Naive B cell (primary cell): Measurements from ENCODE around the gene LY6G6D. TPM values are rescaled to one million over a fixed set of nuclear protein-coding genes. Genes with fewer than 3 reads are reported as not detected.

Experiments used
- ATAC-seq, 2 donors: fragments of 150-1000 bp; cut with Tn5 transposase; 2 replicates each; pipeline ENCODE4 v1.10.0; 2021; ENCODE audit warnings: low read depth in 2 of 2, mild to moderate bottlenecking in 2 of 2, moderate library complexity in 2 of 2
- DNase-seq: peaks from one replicate; pipeline ENCODE4 v3.0.0; 2022
- H3K27ac Mint-ChIP-seq, 6 donors: one replicate each; pipeline ENCODE4 v1.8.0; 2020 to 2022; ENCODE audit warnings: mild to moderate bottlenecking in 6 of 6, mixed read lengths in 6 of 6, moderate library complexity in 5 of 6, inconsistent platforms in 2 of 6
- H3K27me3 Mint-ChIP-seq, 3 donors: one replicate each; pipeline ENCODE4 v1.8.0; 2021 to 2022; ENCODE audit warnings: mixed read lengths in 3 of 3, mild to moderate bottlenecking in 1 of 3
- H3K36me3 Mint-ChIP-seq, 2 donors: one replicate each; pipeline ENCODE4 v1.8.0; 2020 to 2022; ENCODE audit warnings: mixed read lengths in 2 of 2, inconsistent platforms in 1 of 2, mild to moderate bottlenecking in 1 of 2
- H3K4me1 Mint-ChIP-seq, 3 donors: one replicate each; pipeline ENCODE4 v1.8.0; 2020 to 2022; ENCODE audit warnings: mixed read lengths in 3 of 3, inconsistent platforms in 1 of 3, mild to moderate bottlenecking in 1 of 3, moderate library complexity in 1 of 3
- H3K4me3 Mint-ChIP-seq, 8 donors: one replicate each; pipeline ENCODE4 v1.8.0; 2020 to 2022; ENCODE audit warnings: mild to moderate bottlenecking in 8 of 8, mixed read lengths in 8 of 8, moderate library complexity in 8 of 8, inconsistent platforms in 2 of 8
- H3K9me3 Mint-ChIP-seq, 7 donors: one replicate each; pipeline ENCODE4 v1.8.0; 2020 to 2022; ENCODE audit warnings: mixed read lengths in 7 of 7, mild to moderate bottlenecking in 5 of 7, inconsistent platforms in 2 of 7, moderate library complexity in 1 of 7
- polyA plus RNA-seq, 6 donors: library from polyadenylated mRNA; unstranded; fragments of 300-500 nt; fragmentation: Illumina TruSeq; gene quantifications; one replicate each; pipeline ENCODE4 v1.2.3, GENCODE V29; 2021; ENCODE audit warnings: low read depth in 6 of 6

Gene LY6G6D
- polyA plus RNA-seq, 6 donors from 2014 or later, result not detected

DNA sequence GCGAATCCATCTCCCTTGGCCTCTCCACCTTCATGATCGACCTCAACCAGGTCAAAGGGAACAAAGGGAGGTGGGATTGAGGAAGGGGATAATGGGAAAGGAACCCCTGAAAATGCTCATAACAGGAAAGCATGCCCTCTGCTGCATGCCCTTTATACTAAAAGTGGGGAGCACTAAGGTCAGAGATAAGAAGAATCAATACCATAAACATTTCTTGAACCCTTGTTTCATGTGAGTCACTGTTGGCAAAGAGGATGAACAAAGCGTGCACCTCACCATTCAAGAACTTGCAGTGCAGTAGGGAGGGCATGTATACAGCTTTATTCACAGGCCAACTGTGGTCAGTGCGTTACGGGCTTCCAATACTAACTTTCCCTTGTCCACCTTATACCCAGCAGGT is 45.6 kb downstream of the LY6G6D start:
- peak overlapping the region in 2 of 6 donors; percentile 31 to 72 for H3K27ac Mint-ChIP-seq
- H3K4me3 Mint-ChIP-seq, result no peak overlapping the region
- peaks cover 0 to 10% (median 0%) of the 10 kb centered on the region in 3 donors for H3K4me1 Mint-ChIP-seq
- no peaks in the 10 kb centered on the region for H3K27me3 Mint-ChIP-seq
- DNase-seq, result no peak
- ATAC-seq, result no peak
- H3K36me3 Mint-ChIP-seq, result peaks cover 0 to 23% of the 10 kb centered on the region in 2 donors
- no peaks in the 10 kb centered on the region for H3K9me3 Mint-ChIP-seq

DNA sequence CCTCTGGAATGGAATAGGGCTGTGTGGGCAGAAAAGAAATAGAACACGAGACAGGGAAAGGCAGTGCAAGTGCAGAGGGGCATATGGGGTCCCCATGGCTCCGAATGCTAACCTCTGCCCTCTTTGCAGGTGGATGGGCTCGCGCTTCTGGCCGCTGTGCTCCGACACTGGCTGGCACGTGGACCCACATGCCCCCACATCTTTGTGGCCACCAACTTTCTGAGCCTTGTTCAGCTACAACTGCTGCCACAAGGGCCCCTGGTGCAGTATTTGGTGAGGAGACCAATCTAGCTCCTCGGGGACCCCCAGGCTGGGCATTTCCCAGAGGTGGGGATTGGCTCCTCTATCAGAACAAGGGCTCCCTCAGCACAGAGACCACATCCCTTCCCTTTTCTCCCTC is 46.2 kb downstream of the LY6G6D start:
- DNase-seq, result no peak
- no peaks in the 10 kb centered on the region for H3K9me3 Mint-ChIP-seq
- H3K4me1 Mint-ChIP-seq, result peaks cover 0 to 10% (median 0%) of the 10 kb centered on the region in 3 donors
- peak overlapping the region in 1 of 6 donors; percentile 72 for H3K27ac Mint-ChIP-seq
- ATAC-seq, result no peak
- peaks cover 0 to 23% of the 10 kb centered on the region in 2 donors for H3K36me3 Mint-ChIP-seq
- no peaks in the 10 kb centered on the region for H3K27me3 Mint-ChIP-seq
- H3K4me3 Mint-ChIP-seq, result no peak overlapping the region

DNA sequence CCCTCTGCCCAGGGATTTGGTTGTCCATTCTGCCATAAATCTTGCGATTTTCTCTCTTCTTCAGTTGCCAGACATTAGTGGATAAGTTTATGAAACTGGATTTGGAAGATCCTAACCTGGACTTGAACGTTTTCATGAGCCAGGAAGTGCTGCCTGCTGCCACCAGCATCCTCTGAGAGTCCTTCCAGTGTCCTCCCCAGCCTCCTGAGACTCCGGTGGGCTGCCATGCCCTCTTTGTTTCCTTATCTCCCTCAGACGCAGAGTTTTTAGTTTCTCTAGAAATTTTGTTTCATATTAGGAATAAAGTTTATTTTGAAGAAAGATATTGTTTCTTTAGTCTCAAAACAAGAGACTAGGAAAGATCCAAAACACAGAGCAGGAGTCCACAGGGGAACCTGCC is 47.2 kb downstream of the LY6G6D start, which contains the start of gene SAPCD1:
SAPCD1 (plus strand) TSS at position 301 of the 400 bp plus-strand sequence. CDS start 399 bp downstream, outside the sequence.
- H3K9me3 Mint-ChIP-seq, result no peaks in the 10 kb centered on the region
- H3K4me1 Mint-ChIP-seq, result peaks cover 0 to 10% (median 0%) of the 10 kb centered on the region in 3 donors
- no peaks in the 10 kb centered on the region for H3K27me3 Mint-ChIP-seq
- H3K36me3 Mint-ChIP-seq, result peaks cover 0 to 23% of the 10 kb centered on the region in 2 donors
- DNase-seq, result no peak
- H3K4me3 Mint-ChIP-seq, result peak within 1 kb of the TSS in 1 of 8 donors; percentile 76
- no peak for ATAC-seq
- H3K27ac Mint-ChIP-seq, result peak within 1 kb of the TSS in 1 of 6 donors; percentile 42

DNA sequence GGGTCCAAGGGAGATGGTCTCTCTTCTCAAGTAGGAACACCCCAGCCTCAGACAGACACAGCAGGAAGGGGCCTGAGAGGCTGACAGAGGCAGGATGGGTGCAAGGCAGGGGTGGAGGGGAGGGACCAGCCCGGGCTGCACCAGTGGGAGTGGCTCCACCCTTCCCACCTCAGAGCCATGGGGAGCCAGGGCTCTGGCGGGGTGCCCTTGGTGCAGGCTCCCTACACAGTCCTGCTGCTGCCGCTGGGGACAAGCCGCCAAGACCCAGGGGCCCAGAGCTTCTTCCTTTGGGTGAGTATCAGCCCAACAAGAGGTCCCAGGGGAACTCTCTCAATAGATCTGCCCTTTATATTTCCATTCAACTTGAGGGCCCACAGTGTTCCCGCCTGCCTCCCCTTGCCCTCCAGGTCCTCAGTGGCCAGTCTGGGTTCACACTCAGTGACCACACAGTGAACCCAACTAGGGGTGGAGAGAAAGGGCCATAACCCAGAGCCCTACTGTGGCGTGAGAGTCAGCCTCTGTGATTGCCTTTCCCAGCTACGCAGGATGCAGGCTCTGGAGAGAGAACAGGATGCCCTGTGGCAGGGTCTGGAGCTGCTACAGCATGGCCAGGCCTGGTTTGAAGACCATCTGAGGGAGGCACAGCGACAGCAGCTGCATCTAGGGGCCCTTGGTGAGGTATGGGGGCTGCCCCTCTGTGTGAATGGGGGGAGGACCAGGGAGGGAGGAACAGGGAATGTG is 47.9 kb downstream of the LY6G6D start:
- Mint-ChIP-seq H3K27me3 (no peaks in the 10 kb centered on the region), H3K4me1 (peaks cover 0 to 9% (median 0%) of the 10 kb centered on the region in 3 donors), H3K4me3 (peak overlapping the region in 1 of 8 donors; percentile 76), H3K36me3 (peaks cover 0 to 20% of the 10 kb centered on the region in 2 donors), H3K27ac (peak overlapping the region in 1 of 6 donors; percentile 42), H3K9me3 (no peaks in the 10 kb centered on the region)
- DNase-seq, result no peak
- no peak for ATAC-seq

DNA sequence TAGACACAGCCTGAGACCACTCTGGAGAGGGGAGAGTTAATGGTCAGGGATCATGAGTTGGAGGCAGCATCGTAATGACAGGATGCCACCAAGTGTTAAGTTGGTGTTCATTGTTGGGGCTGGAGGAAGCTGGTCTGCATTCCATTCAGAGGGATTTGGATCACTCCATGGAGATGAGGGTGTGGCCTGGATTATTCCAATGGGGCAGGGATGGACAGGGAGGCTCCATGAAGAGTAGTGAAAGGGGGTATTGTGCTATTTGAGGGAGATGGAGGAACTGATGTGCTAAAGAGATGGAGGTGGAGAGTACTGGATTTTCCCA is 48.4 kb downstream of the LY6G6D start:
- ATAC-seq (no peak), DNase-seq (no peak)
- Mint-ChIP-seq H3K9me3 (no peaks in the 10 kb centered on the region), H3K4me1 (peaks cover 0 to 6% (median 0%) of the 10 kb centered on the region in 3 donors), H3K4me3 (peak overlapping the region in 1 of 8 donors; percentile 76), H3K27me3 (no peaks in the 10 kb centered on the region), H3K36me3 (peaks cover 0 to 16% of the 10 kb centered on the region in 2 donors), H3K27ac (peak overlapping the region in 1 of 6 donors; percentile 0)

DNA sequence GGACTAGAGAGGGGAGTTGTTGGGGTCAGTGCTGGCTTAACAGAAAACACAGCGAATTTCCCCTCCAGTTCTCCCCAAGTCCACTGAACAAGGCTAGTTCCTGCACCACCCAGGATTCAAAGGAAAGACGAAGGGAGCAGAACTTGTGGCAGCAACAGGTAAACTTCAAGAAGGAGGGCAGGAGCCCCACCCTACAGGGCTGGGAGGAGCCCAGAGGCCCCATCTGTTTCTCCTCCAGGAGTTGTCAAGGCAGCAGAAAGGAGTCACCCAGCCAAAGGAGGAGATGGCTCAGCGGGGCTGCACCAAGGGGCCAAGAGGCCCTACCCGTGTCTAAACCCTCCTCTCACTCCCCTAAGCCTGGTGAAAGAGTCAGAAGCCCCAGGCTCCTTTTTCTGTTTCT is 49.0 kb downstream of the LY6G6D start:
- H3K9me3 Mint-ChIP-seq, result no peaks in the 10 kb centered on the region
- peaks cover 0 to 16% of the 10 kb centered on the region in 2 donors for H3K36me3 Mint-ChIP-seq
- peaks cover 0 to 6% (median under 1%) of the 10 kb centered on the region in 3 donors for H3K4me1 Mint-ChIP-seq
- ATAC-seq, result no peak
- DNase-seq, result no peak
- no peak overlapping the region for H3K4me3 Mint-ChIP-seq
- no peaks in the 10 kb centered on the region for H3K27me3 Mint-ChIP-seq
- H3K27ac Mint-ChIP-seq, result peak overlapping the region in 2 of 6 donors; percentile 35 to 37

DNA sequence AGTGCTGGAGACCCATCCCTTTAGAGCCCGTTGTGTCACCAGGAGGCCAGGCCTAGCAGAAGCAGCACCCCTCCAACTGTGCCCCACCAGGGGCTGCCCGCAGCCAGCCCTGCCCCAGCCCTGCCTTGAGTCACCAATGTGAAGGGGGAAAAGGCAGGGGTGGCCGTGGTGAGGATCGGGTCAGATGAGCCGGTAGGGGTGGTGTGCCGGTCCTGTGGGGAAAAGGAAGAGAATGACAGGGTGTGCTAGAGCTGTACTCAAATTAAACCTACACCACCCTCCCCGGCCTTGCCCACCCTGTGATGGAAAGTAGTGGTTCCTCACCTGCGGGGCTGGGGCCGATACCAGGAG is 50.4 kb downstream of the LY6G6D start:
- DNase-seq (no peak), ATAC-seq (no peak)
- Mint-ChIP-seq H3K36me3 (peaks cover 0 to 8% of the 10 kb centered on the region in 2 donors), H3K27ac (no peak overlapping the region), H3K4me3 (no peak overlapping the region), H3K27me3 (no peaks in the 10 kb centered on the region), H3K9me3 (no peaks in the 10 kb centered on the region), H3K4me1 (peaks cover 8 to 13% (median 8%) of the 10 kb centered on the region in 3 donors)

DNA sequence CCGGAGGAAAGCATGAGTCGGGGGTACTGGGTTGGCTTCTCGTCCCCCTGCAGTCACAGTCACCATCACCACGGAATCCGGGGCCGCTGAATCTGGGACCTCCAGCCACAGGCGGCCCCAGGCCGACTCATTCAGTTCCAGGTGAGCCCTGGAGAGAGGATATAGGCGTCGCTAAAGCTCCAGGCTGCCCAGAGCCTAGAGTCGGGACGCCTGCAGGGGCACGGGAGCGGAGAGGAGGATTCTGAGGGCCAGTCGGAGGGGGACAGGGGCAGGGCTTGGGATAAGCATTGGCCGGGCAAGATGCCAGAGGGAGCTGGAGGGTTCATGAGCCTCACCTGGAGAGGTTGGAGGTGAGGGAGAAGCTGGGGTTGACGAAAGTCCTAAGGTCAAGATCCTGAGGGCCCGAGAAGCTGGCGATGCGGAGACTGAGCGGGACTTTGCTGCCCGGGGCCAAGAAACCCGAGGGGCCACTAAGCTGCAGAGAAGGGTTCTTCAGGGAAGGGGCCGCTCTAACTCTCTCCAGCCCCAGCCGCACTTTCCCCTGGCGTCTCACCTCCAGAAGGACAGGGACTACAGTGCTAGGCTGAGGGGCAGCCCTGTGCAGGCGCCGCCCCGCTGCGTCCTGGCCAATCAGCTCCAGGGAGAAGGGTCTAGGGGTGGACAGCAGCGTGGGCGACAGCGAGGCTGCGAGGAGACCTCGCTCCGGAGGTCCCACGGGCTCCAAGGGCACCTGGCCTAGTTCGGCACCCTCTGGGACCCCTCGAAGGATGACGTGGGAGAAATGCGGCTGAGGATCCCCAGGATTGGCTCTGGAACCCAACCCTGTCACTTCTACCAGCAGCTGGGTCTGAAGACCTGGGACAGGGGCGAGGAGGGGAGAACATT is 51.0 kb downstream of the LY6G6D start:
- Mint-ChIP-seq H3K4me3 (no peak overlapping the region), H3K4me1 (peaks cover 8% of the 10 kb centered on the region in 3 donors), H3K36me3 (peaks cover 0 to 2% of the 10 kb centered on the region in 2 donors), H3K27me3 (no peaks in the 10 kb centered on the region), H3K9me3 (no peaks in the 10 kb centered on the region), H3K27ac (no peak overlapping the region)
- ATAC-seq, result no peak
- no peak for DNase-seq

DNA sequence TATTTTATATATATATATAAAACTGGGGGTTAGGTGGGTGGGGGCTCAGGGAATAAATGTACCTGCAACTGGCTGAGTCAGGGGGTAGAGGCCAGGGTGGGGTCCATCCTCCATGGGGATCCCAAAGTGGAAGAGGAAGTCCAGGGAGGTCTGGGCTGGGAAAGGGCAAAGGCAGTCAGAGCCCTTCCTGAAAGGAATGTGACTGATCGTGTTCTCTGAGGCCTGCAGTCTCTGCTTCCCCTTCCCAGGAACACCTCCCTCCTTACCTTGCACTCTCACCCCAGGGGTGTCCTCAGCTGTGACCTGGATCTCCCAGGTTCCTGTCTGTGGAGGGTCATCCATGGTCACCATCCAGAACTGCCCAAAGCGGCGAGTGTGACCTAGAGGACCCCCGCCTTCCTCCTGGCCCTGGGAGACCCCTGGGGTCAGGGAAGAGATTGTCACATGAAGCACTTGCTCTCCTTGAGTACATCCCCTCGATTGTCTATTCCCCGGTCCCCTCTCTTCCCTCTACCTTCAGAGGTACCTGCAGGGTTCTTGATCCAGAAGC is 52.0 kb downstream of the LY6G6D start:
- H3K9me3 Mint-ChIP-seq, result no peaks in the 10 kb centered on the region
- H3K27me3 Mint-ChIP-seq, result no peaks in the 10 kb centered on the region
- no peak for ATAC-seq
- peak overlapping the region in 1 of 6 donors; percentile 14 for H3K27ac Mint-ChIP-seq
- no peak overlapping the region for H3K4me3 Mint-ChIP-seq
- no peak for DNase-seq
- no peaks in the 10 kb centered on the region for H3K36me3 Mint-ChIP-seq
- H3K4me1 Mint-ChIP-seq, result peaks cover 6 to 8% (median 8%) of the 10 kb centered on the region in 3 donors

Other genes with a start within 250 kb of the LY6G6D start
- gene MICB, start 217.2 kb upstream of the LY6G6D start, polyA plus RNA-seq, result 10 to 100 TPM in 3 of 6 donors, 1 to 10 TPM in 3; 4.4 to 14.3 (median 9.7) TPM
- gene MCCD1, start 186.4 kb upstream of the LY6G6D start, polyA plus RNA-seq, result not detected
- gene DDX39B, start 173.3 kb upstream of the LY6G6D start, polyA plus RNA-seq, result 100 to 1,000 TPM in 1 of 6 donors, 10 to 100 TPM in 5; 41.6 to 117 (median 74.5) TPM
- under 1 TPM in 2 of 6 donors, not detected in 4; 0.67 to 0.69 TPM for gene ATP6V1G2, start 168.7 kb upstream of the LY6G6D start, polyA plus RNA-seq
- gene NFKBIL1, start 167.7 kb upstream of the LY6G6D start, polyA plus RNA-seq, result 10 to 100 TPM in 2 of 6 donors, 1 to 10 TPM in 3, under 1 TPM in 1; 0.24 to 11.4 (median 8.9) TPM
- gene LTA, start 143.1 kb upstream of the LY6G6D start, polyA plus RNA-seq, result 10 to 100 TPM in 5 of 6 donors, 1 to 10 TPM in 1; 6.6 to 26.0 (median 19.4) TPM
- gene TNF, start 139.8 kb upstream of the LY6G6D start, polyA plus RNA-seq, result 1 to 10 TPM; 1.1 to 5.2 (median 2.6) TPM
- 1,000 to 10,000 TPM; 1,940 to 3,141 (median 2,206) TPM for gene LTB, start 132.9 kb upstream of the LY6G6D start, polyA plus RNA-seq
- 10 to 100 TPM; 28.2 to 78.2 (median 35.2) TPM for gene LST1, start 129.1 kb upstream of the LY6G6D start, polyA plus RNA-seq
- gene NCR3, start 122.3 kb upstream of the LY6G6D start, polyA plus RNA-seq, result 100 to 1,000 TPM in 5 of 6 donors, 10 to 100 TPM in 1; 84.4 to 158 (median 108) TPM
- gene AIF1, start 100.1 kb upstream of the LY6G6D start, polyA plus RNA-seq, result 10 to 100 TPM in 1 of 6 donors, 1 to 10 TPM in 4, under 1 TPM in 1; 0.50 to 14.4 (median 3.5) TPM
- 10 to 100 TPM in 1 of 6 donors, 1 to 10 TPM in 4, under 1 TPM in 1; 0.70 to 11.3 (median 6.3) TPM for gene PRRC2A, start 94.6 kb upstream of the LY6G6D start, polyA plus RNA-seq
- gene BAG6, start 62.7 kb upstream of the LY6G6D start, polyA plus RNA-seq, result 10 to 100 TPM; 20.1 to 27.0 (median 24.2) TPM
- gene APOM, start 59.5 kb upstream of the LY6G6D start, polyA plus RNA-seq, result 10 to 100 TPM in 4 of 6 donors, 1 to 10 TPM in 2; 7.6 to 19.6 (median 13.7) TPM
- gene C6orf47, start 54.6 kb upstream of the LY6G6D start, polyA plus RNA-seq, result 10 to 100 TPM; 16.8 to 39.9 (median 28.4) TPM
- gene GPANK1, start 50.4 kb upstream of the LY6G6D start, polyA plus RNA-seq, result 10 to 100 TPM; 18.5 to 27.8 (median 23.5) TPM
- 100 to 1,000 TPM; 279 to 299 (median 286) TPM for gene CSNK2B, start 49.3 kb upstream of the LY6G6D start, polyA plus RNA-seq
- under 1 TPM in 3 of 6 donors, not detected in 3; 0.23 to 0.87 (median 0.50) TPM for gene LY6G5B, start 45.4 kb upstream of the LY6G6D start, polyA plus RNA-seq
- gene LY6G5C, start 34.3 kb upstream of the LY6G6D start, polyA plus RNA-seq, result 1 to 10 TPM in 1 of 6 donors, under 1 TPM in 3, not detected in 2; 0.48 to 1.6 (median 0.92) TPM
- 10 to 100 TPM; 27.3 to 45.3 (median 33.4) TPM for gene ABHD16A, start 12.0 kb upstream of the LY6G6D start, polyA plus RNA-seq
- gene LY6G6F, start 8.5 kb upstream of the LY6G6D start, polyA plus RNA-seq, result 1 to 10 TPM in 1 of 6 donors, under 1 TPM in 2, not detected in 3; 0.60 to 1.8 (median 0.75) TPM
- not detected for gene LY6G6C, start 6.4 kb downstream of the LY6G6D start, polyA plus RNA-seq
- 1 to 10 TPM in 5 of 6 donors, not detected in 1; 3.0 to 5.1 (median 3.7) TPM for gene MPIG6B, start 8.0 kb downstream of the LY6G6D start, polyA plus RNA-seq
- gene DDAH2, start 14.0 kb downstream of the LY6G6D start, polyA plus RNA-seq, result 10 to 100 TPM; 57.1 to 87.6 (median 82.1) TPM
- gene CLIC1, start 21.2 kb downstream of the LY6G6D start, polyA plus RNA-seq, result 100 to 1,000 TPM; 536 to 743 (median 628) TPM
- 1 to 10 TPM in 5 of 6 donors, not detected in 1; 1.9 to 9.3 (median 2.6) TPM for gene MSH5, start 24.7 kb downstream of the LY6G6D start, polyA plus RNA-seq
- under 1 TPM in 1 of 6 donors, not detected in 5; 0.96 TPM for gene SAPCD1, start 47.3 kb downstream of the LY6G6D start, polyA plus RNA-seq
- gene VWA7, start 62.0 kb downstream of the LY6G6D start, polyA plus RNA-seq, result under 1 TPM in 2 of 6 donors, not detected in 4; 0.13 to 0.29 TPM
- 10 to 100 TPM; 42.2 to 70.6 (median 50.3) TPM for gene VARS1, start 80.4 kb downstream of the LY6G6D start, polyA plus RNA-seq
- gene LSM2, start 91.6 kb downstream of the LY6G6D start, polyA plus RNA-seq, result 100 to 1,000 TPM in 1 of 6 donors, 10 to 100 TPM in 5; 75.4 to 107 (median 92.4) TPM
- 1 to 10 TPM in 1 of 6 donors, under 1 TPM in 4, not detected in 1; 0.45 to 1.4 (median 0.71) TPM for gene HSPA1L, start 99.9 kb downstream of the LY6G6D start, polyA plus RNA-seq
- gene HSPA1A, start 100.2 kb downstream of the LY6G6D start, polyA plus RNA-seq, result 10 to 100 TPM in 2 of 6 donors, 1 to 10 TPM in 3, under 1 TPM in 1; 0.23 to 12.1 (median 7.9) TPM
- 1 to 10 TPM; 1.1 to 2.8 (median 1.8) TPM for gene HSPA1B, start 112.4 kb downstream of the LY6G6D start, polyA plus RNA-seq
- 10 to 100 TPM; 10.9 to 19.5 (median 18.2) TPM for gene NEU1, start 147.5 kb downstream of the LY6G6D start, polyA plus RNA-seq
- gene SLC44A4, start 163.6 kb downstream of the LY6G6D start, polyA plus RNA-seq, result not detected
- gene EHMT2, start 182.3 kb downstream of the LY6G6D start, polyA plus RNA-seq, result 10 to 100 TPM; 29.9 to 50.7 (median 35.9) TPM
- under 1 TPM in 1 of 6 donors, not detected in 5; 0.20 TPM for gene ZBTB12, start 186.7 kb downstream of the LY6G6D start, polyA plus RNA-seq
- gene C2, start 212.4 kb downstream of the LY6G6D start, polyA plus RNA-seq, result under 1 TPM in 1 of 6 donors, not detected in 5; 0.31 TPM
- 1 to 10 TPM in 3 of 6 donors, under 1 TPM in 1, not detected in 2; 0.68 to 1.6 (median 1.1) TPM for gene CFB, start 230.7 kb downstream of the LY6G6D start, polyA plus RNA-seq
- 100 to 1,000 TPM in 1 of 6 donors, 10 to 100 TPM in 5; 59.1 to 104 (median 65.3) TPM for gene NELFE, start 243.6 kb downstream of the LY6G6D start, polyA plus RNA-seq
- gene SKIC2, start 243.8 kb downstream of the LY6G6D start, polyA plus RNA-seq, result 10 to 100 TPM; 10.7 to 21.0 (median 18.1) TPM